ENCODE data around the gene ASIC4. TPM values are rescaled to one million over a fixed set of nuclear protein-coding genes. Genes with fewer than 3 reads are reported as not detected.

The ASIC4 gene
- polyA plus RNA-seq, 6 donors from 2014 or later, result not detected

GRCh38 chr2:219496825-219497494, 17.3 kb upstream of the ASIC4 start:
- peaks cover 17 to 54% (median 52%) of the 10 kb centered on the region in 3 donors for H3K27me3 Mint-ChIP-seq
- H3K36me3 Mint-ChIP-seq, result peaks cover 0 to 9% of the 10 kb centered on the region in 2 donors
- H3K9me3 Mint-ChIP-seq, result peaks cover 0 to 2% (median 0%) of the 10 kb centered on the region in 7 donors
- ATAC-seq (ENCODE audit: low read depth in 2 of 2) (no peak), DNase-seq (no peak)
- H3K4me3 Mint-ChIP-seq, result peak overlapping the region; percentile 86 to 100 (median 96)
- H3K27ac Mint-ChIP-seq, result peak overlapping the region in 1 of 6 donors; percentile 91
- peaks cover 35 to 49% (median 40%) of the 10 kb centered on the region in 3 donors for H3K4me1 Mint-ChIP-seq

- H3K27me3 Mint-ChIP-seq, result peaks cover 17 to 47% (median 45%) of the 10 kb centered on the region in 3 donors
- peak overlapping the region; percentile 92 to 100 (median 99) for H3K4me3 Mint-ChIP-seq
- DNase-seq (no peak), ATAC-seq (ENCODE audit: low read depth in 2 of 2) (no peak)
- H3K9me3 Mint-ChIP-seq, result peaks cover 0 to 2% (median 0%) of the 10 kb centered on the region in 7 donors
- peak overlapping the region in 2 of 6 donors; percentile 78 to 88 for H3K27ac Mint-ChIP-seq
- H3K36me3 Mint-ChIP-seq, result peaks cover 0 to 9% of the 10 kb centered on the region in 2 donors
- H3K4me1 Mint-ChIP-seq, result peaks cover 35 to 50% (median 40%) of the 10 kb centered on the region in 3 donors
Observed at GRCh38 chr2:219497495-219498279, 16.6 kb upstream of the ASIC4 start.

DNA sequence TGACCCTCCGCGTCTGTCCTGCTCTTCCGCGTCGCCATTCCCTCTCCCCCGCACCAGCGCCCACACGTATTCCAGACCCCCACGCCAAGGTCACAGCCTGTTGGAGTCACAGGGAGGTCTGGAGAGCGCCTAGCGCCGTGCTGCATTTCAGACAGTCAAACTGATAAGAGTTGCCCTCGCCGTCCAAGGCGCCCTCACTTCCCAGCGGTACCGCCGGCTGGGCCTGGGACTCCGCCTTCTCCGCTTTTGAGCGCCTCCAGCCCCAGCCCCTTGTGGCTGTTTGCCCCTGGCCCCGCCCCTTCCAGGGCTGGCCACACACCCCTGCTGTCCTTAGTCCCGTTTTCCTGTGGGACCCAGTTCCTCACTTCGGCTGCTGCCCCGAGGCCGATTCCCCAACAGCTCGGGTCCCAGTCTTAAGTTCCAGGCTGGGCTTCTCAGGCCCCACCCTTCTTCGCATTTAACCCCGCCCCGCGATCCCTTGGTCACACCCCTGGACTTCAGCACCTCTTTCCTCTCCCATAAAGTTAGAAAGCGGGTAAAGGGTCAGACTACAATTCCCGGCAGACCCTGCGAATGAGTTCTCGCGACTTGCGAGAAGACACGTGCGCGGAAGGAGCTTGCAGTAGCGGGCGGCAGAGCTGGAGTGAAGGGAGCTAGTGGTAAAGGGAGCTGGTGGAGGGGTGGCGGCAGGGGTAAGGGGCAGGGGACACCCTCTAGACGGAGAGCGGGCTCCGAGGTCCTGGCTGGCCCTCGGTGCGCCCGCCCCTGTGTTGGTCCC, 15.8 kb upstream of the ASIC4 start, which contains the start of gene GMPPA:
Gene GMPPA, plus strand, starts transcription at position 612 of the 778 bp plus-strand sequence. CDS start 1,085 bp downstream, outside the sequence.
- H3K27ac Mint-ChIP-seq, result peak within 1 kb of the TSS; percentile 62 to 88 (median 86)
- H3K4me1 Mint-ChIP-seq, result peaks cover 35 to 50% (median 40%) of the 10 kb centered on the region in 3 donors
- ATAC-seq (ENCODE audit: low read depth in 2 of 2) (peak; percentile 93 to 94), DNase-seq (peak; percentile 90)
- peaks cover 0 to 2% (median 0%) of the 10 kb centered on the region in 7 donors for H3K9me3 Mint-ChIP-seq
- H3K36me3 Mint-ChIP-seq, result peaks cover 0 to 11% of the 10 kb centered on the region in 2 donors
- peak within 1 kb of the TSS; percentile 92 to 100 (median 99) for H3K4me3 Mint-ChIP-seq
- H3K27me3 Mint-ChIP-seq, result peaks cover 17 to 39% (median 37%) of the 10 kb centered on the region in 3 donors

GRCh38 chr2:219499058-219499307, 15.3 kb upstream of the ASIC4 start:
- Mint-ChIP-seq H3K27me3 (peaks cover 17 to 34% (median 32%) of the 10 kb centered on the region in 3 donors), H3K36me3 (peaks cover 0 to 16% of the 10 kb centered on the region in 2 donors), H3K27ac (peak overlapping the region in 4 of 6 donors; percentile 78 to 88 (median 86)), H3K4me1 (peaks cover 35 to 50% (median 40%) of the 10 kb centered on the region in 3 donors), H3K4me3 (peak overlapping the region; percentile 92 to 100 (median 99)), H3K9me3 (peaks cover 0 to 2% (median 0%) of the 10 kb centered on the region in 7 donors)
- DNase-seq, result no peak
- ATAC-seq (ENCODE audit: low read depth in 2 of 2), result no peak

- peaks cover 15 to 28% (median 27%) of the 10 kb centered on the region in 3 donors for H3K27me3 Mint-ChIP-seq
- peak overlapping the region; percentile 92 to 100 (median 99) for H3K4me3 Mint-ChIP-seq
- peak overlapping the region in 1 of 6 donors; percentile 4 for H3K27ac Mint-ChIP-seq
- ATAC-seq (ENCODE audit: low read depth in 2 of 2), result no peak
- peaks cover 35 to 50% (median 40%) of the 10 kb centered on the region in 3 donors for H3K4me1 Mint-ChIP-seq
- peaks cover 0 to 2% (median 0%) of the 10 kb centered on the region in 7 donors for H3K9me3 Mint-ChIP-seq
- DNase-seq, result no peak
- peaks cover 2 to 22% of the 10 kb centered on the region in 2 donors for H3K36me3 Mint-ChIP-seq
Observed at GRCh38 chr2:219499555-219499954, 14.7 kb upstream of the ASIC4 start.

GRCh38 chr2:219500135-219500534, 14.1 kb upstream of the ASIC4 start:
- ATAC-seq (ENCODE audit: low read depth in 2 of 2) (no peak), DNase-seq (no peak)
- Mint-ChIP-seq H3K36me3 (peaks cover 5 to 27% of the 10 kb centered on the region in 2 donors), H3K4me3 (peak overlapping the region; percentile 54 to 100 (median 96)), H3K9me3 (peaks cover 0 to 2% (median 0%) of the 10 kb centered on the region in 7 donors), H3K4me1 (peaks cover 35 to 50% (median 40%) of the 10 kb centered on the region in 3 donors), H3K27me3 (peaks cover 10 to 22% (median 21%) of the 10 kb centered on the region in 3 donors), H3K27ac (peak overlapping the region in 2 of 6 donors; percentile 4 to 58)

GRCh38 chr2:219501849-219502248, 12.4 kb upstream of the ASIC4 start:
- peak overlapping the region in 1 of 6 donors; percentile 72 for H3K27ac Mint-ChIP-seq
- H3K9me3 Mint-ChIP-seq, result no peaks in the 10 kb centered on the region
- peak overlapping the region in 1 of 8 donors; percentile 65 for H3K4me3 Mint-ChIP-seq
- DNase-seq (no peak), ATAC-seq (ENCODE audit: low read depth in 2 of 2) (no peak)
- H3K4me1 Mint-ChIP-seq, result peaks cover 28 to 42% (median 31%) of the 10 kb centered on the region in 3 donors
- H3K36me3 Mint-ChIP-seq, result peaks cover 5 to 42% of the 10 kb centered on the region in 2 donors
- H3K27me3 Mint-ChIP-seq, result peaks cover under 1 to 17% (median 9%) of the 10 kb centered on the region in 3 donors

GRCh38 chr2:219502618-219503017, 11.7 kb upstream of the ASIC4 start:
- DNase-seq (no peak), ATAC-seq (ENCODE audit: low read depth in 2 of 2) (no peak)
- Mint-ChIP-seq H3K36me3 (peaks cover 5 to 49% of the 10 kb centered on the region in 2 donors), H3K27ac (peak overlapping the region in 1 of 6 donors; percentile 93), H3K27me3 (peaks cover 0 to 15% (median 13%) of the 10 kb centered on the region in 3 donors), H3K4me1 (peaks cover 21 to 35% (median 25%) of the 10 kb centered on the region in 3 donors), H3K4me3 (no peak overlapping the region), H3K9me3 (no peaks in the 10 kb centered on the region)

DNA sequence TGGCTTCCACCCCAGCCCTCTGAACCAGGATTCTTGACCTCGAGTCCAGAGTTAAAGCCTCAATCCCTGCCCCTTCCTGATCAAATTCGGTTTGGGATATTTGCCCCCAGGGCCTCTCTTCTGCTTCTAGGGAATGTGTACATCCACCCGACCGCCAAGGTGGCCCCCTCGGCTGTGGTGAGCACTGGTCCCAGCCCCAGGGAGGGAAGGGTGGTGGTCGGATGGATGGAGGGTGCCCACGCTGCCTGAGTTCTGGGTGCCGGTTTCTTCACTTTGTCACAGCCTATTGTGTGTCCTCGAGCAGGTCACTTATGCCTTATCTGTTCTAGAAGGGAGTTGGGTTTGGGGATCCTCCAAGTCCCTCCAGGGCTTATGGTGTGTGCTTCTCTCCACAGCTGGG, 8.7 kb upstream of the ASIC4 start:
- ATAC-seq (ENCODE audit: low read depth in 2 of 2), result no peak
- H3K36me3 Mint-ChIP-seq, result peaks cover 5 to 41% of the 10 kb centered on the region in 2 donors

DNA sequence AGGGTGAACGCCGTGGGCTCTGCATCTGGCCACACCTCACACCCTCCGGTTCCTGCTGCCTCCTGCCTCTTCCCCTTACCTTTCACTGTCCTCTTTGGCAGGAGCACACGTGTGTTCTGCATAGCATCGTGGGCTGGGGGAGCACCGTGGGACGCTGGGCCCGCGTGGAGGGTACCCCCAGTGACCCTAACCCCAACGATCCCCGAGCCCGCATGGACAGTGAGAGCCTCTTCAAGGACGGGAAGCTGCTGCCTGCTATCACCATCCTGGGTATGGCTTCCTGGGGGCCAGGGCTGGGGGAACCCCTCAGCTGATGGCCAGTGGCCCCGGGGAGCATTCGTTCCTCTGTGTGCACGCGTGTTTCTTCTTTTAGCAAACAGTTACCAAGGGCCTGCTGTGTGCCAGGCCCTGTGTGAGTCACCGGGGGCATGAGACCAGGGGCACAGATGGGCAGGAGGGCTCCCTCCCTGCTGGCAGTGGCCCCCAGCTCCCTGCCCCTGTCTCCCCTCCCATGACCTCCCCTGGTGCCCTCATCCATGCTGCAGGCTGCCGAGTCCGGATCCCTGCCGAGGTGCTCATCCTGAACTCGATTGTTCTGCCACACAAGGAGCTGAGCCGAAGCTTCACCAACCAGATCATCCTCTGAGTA, 8.0 kb upstream of the ASIC4 start:
- Mint-ChIP-seq H3K36me3 (peaks cover 5 to 46% of the 10 kb centered on the region in 2 donors), H3K4me1 (peaks cover 19 to 30% (median 20%) of the 10 kb centered on the region in 3 donors), H3K4me3 (no peak overlapping the region), H3K27me3 (peaks cover 11 to 46% (median 34%) of the 10 kb centered on the region in 3 donors), H3K9me3 (peaks cover 0 to 2% (median 0%) of the 10 kb centered on the region in 7 donors), H3K27ac (no peak overlapping the region)
- no peak for ATAC-seq (ENCODE audit: low read depth in 2 of 2)
- DNase-seq, result no peak

More for the DNA sequence above, 8.7 kb upstream of the ASIC4 start:
- H3K4me3 Mint-ChIP-seq, result no peak overlapping the region
- peaks cover 13 to 24% (median 15%) of the 10 kb centered on the region in 3 donors for H3K4me1 Mint-ChIP-seq
- no peak overlapping the region for H3K27ac Mint-ChIP-seq
- H3K27me3 Mint-ChIP-seq, result peaks cover 11 to 39% (median 28%) of the 10 kb centered on the region in 3 donors
- peaks cover 0 to 2% (median 0%) of the 10 kb centered on the region in 7 donors for H3K9me3 Mint-ChIP-seq
- DNase-seq, result no peak

- Mint-ChIP-seq H3K27me3 (peaks cover 13 to 53% (median 41%) of the 10 kb centered on the region in 3 donors), H3K36me3 (peaks cover 5 to 50% of the 10 kb centered on the region in 2 donors), H3K4me3 (no peak overlapping the region), H3K4me1 (peaks cover 23 to 27% (median 26%) of the 10 kb centered on the region in 3 donors), H3K27ac (no peak overlapping the region), H3K9me3 (peaks cover 0 to 2% (median 0%) of the 10 kb centered on the region in 7 donors)
- DNase-seq (no peak), ATAC-seq (ENCODE audit: low read depth in 2 of 2) (no peak)
Observed at GRCh38 chr2:219506802-219507526, 7.3 kb upstream of the ASIC4 start.
